Liver (tissue), 9 donors: Measurements from ENCODE around the gene ZNF778. TPM values are rescaled to one million over a fixed set of nuclear protein-coding genes. Genes with fewer than 3 reads are reported as not detected.

Source experiments
- DNase-seq: peaks from one replicate; pipeline ENCODE4 v3.0.0-alpha.2; 2017; ENCODE audit warnings: low spot score
- H3K27ac ChIP-seq, 2 donors: one replicate each; pipeline ENCODE4 v1.7.0; 2013; ENCODE audit warnings: inconsistent platforms in 2 of 2, low read length in 2 of 2, control low read depth in 1 of 2, low read depth in 1 of 2, mild to moderate bottlenecking in 1 of 2
- H3K27me3 ChIP-seq, 4 donors: one replicate each; pipeline versions ENCODE4 v1.6.1 to v1.7.0; 2013; ENCODE audit warnings: low read length in 3 of 4, inconsistent platforms in 1 of 4, mild to moderate bottlenecking in 1 of 4, moderate library complexity in 1 of 4; ENCODE audit not compliant: control insufficient read depth in 4 of 4, insufficient read depth in 4 of 4
- H3K36me3 ChIP-seq, 4 donors: one replicate each; pipeline versions ENCODE4 v1.6.1 to v1.7.0; 2013; ENCODE audit warnings: low read length in 3 of 4, mild to moderate bottlenecking in 3 of 4, low read depth in 1 of 4, moderate library complexity in 1 of 4; ENCODE audit not compliant: control insufficient read depth in 4 of 4, insufficient read depth in 3 of 4
- H3K4me1 ChIP-seq, 4 donors: one replicate each; pipeline versions ENCODE4 v1.6.1 to v1.7.0; 2013; ENCODE audit warnings: low read length in 3 of 4, mild to moderate bottlenecking in 3 of 4, moderate library complexity in 1 of 4; ENCODE audit not compliant: control insufficient read depth in 4 of 4, insufficient read depth in 4 of 4
- H3K4me3 ChIP-seq, 3 donors: one replicate each; pipeline versions ENCODE4 v1.6.1 to v1.7.0; 2013; ENCODE audit warnings: low read length in 3 of 3, control low read depth in 1 of 3, low read depth in 1 of 3, mild to moderate bottlenecking in 1 of 3
- H3K9ac ChIP-seq, 2 donors: one replicate each; pipeline ENCODE4 v1.7.0; 2013; ENCODE audit warnings: low read length in 2 of 2, mild to moderate bottlenecking in 2 of 2, moderate library complexity in 2 of 2, control low read depth in 1 of 2, low read depth in 1 of 2
- H3K9me3 ChIP-seq, 4 donors: one replicate each; pipeline versions ENCODE4 v1.6.1 to v1.7.0; 2013; ENCODE audit warnings: low read length in 3 of 4; ENCODE audit not compliant: control insufficient read depth in 4 of 4
- CTCF ChIP-seq: fragments of 150-350 bp; IDR thresholded peaks from 2 replicates; pipeline ENCODE4 v1.5.1; 2017; ENCODE audit warnings: improper control_type of control experiment, low read depth, low read length; ENCODE audit not compliant: missing input control
- EGR1 ChIP-seq, 2 donors: IDR thresholded peaks; 2 replicates each; pipeline ENCODE4 v1.6.1; 2016 to 2018; ENCODE audit warnings: antibody characterized with exemption in 2 of 2, low read depth in 2 of 2
- FOXA1 ChIP-seq: IDR thresholded peaks from 2 replicates; pipeline ENCODE4 v1.6.1; 2016; ENCODE audit warnings: antibody characterized with exemption
- FOXA2 ChIP-seq: IDR thresholded peaks from 2 replicates; pipeline ENCODE4 v1.6.1; 2016; ENCODE audit warnings: antibody characterized with exemption
- GABPA ChIP-seq, 2 donors: IDR thresholded peaks in 1 of 2; conservative IDR thresholded peaks in 1 of 2; 2 replicates each; pipeline ENCODE4 v1.6.1; 2016; ENCODE audit warnings: antibody characterized with exemption in 2 of 2, mild to moderate bottlenecking in 1 of 2, moderate library complexity in 1 of 2
- HNF4A ChIP-seq, 2 donors: conservative IDR thresholded peaks; 2 replicates each; pipeline ENCODE4 v1.6.1; 2016; ENCODE audit warnings: antibody characterized with exemption in 2 of 2, mild to moderate bottlenecking in 2 of 2
- HNF4G ChIP-seq: IDR thresholded peaks from 2 replicates; pipeline ENCODE4 v1.6.1; 2016; ENCODE audit warnings: antibody characterized with exemption
- JUND ChIP-seq, 2 donors: IDR thresholded peaks; 2 replicates each; pipeline ENCODE4 v1.6.1; 2016; ENCODE audit warnings: antibody characterized with exemption in 2 of 2
- NR2F2 ChIP-seq: IDR thresholded peaks from 2 replicates; pipeline ENCODE4 v1.6.1; 2016; ENCODE audit warnings: antibody characterized with exemption
- RAD21 ChIP-seq, 2 donors: IDR thresholded peaks; 2 replicates each; pipeline ENCODE4 v1.6.1; 2016; ENCODE audit warnings: antibody characterized with exemption in 2 of 2, mild to moderate bottlenecking in 2 of 2
- REST ChIP-seq: IDR thresholded peaks from 2 replicates; pipeline ENCODE4 v1.6.1; 2016; ENCODE audit warnings: antibody characterized with exemption, mild to moderate bottlenecking
- RXRA ChIP-seq, 2 donors: IDR thresholded peaks; 2 replicates each; pipeline ENCODE4 v1.6.1; 2017 to 2018; ENCODE audit warnings: antibody characterized with exemption in 2 of 2, mild to moderate bottlenecking in 1 of 2
- SP1 ChIP-seq: IDR thresholded peaks from 2 replicates; pipeline ENCODE4 v1.6.1; 2018; ENCODE audit warnings: antibody characterized with exemption, mild to moderate bottlenecking
- TAF1 ChIP-seq: conservative IDR thresholded peaks from 2 replicates; pipeline ENCODE4 v1.6.1; 2016; ENCODE audit warnings: antibody characterized with exemption, mild to moderate bottlenecking
- YY1 ChIP-seq: IDR thresholded peaks from 2 replicates; pipeline ENCODE4 v1.6.1; 2016; ENCODE audit warnings: antibody characterized with exemption, mild to moderate bottlenecking
- ZBTB33 ChIP-seq: IDR thresholded peaks from 2 replicates; pipeline ENCODE4 v1.6.1; 2016; ENCODE audit warnings: antibody characterized with exemption
- WGBS: extraction: QIAGEN DNeasy Blood & Tissue Kit; methylation state at CpG from one replicate; pipeline ENCODE4 v1.1.7; 2013; 5-methylcytosine and 5-hydroxymethylcytosine counted together
- polyA plus RNA-seq, 2 donors: library from polyadenylated mRNA; stranded (reverse) in 1 of 2; unstranded in 1 of 2; fragments of 200-250 nt in 1 of 2; fragments of >200 nt in 1 of 2; fragmentation: Nextera tagmentation in 1 of 2; extraction: Ambion mirVana in 1 of 2; gene quantifications; one replicate each; pipeline versions ENCODE4 v1.2.1 to v1.2.3, GENCODE V29; 2013 to 2015
- total RNA-seq, 2 donors: library from RNA; depleted of rRNA; stranded (reverse); fragments of >200 nt; gene quantifications; one replicate each; pipeline ENCODE4 v1.2.3, GENCODE V29; 2014
- TF ChIP-seq, protein P1 (sequence below): IDR thresholded peaks from 2 replicates; pipeline ENCODE4 v1.6.1; 2016; ENCODE audit warnings: antibody characterized with exemption
- TF ChIP-seq, protein P2 (sequence below): IDR thresholded peaks from 2 replicates; pipeline ENCODE4 v1.6.1; 2016; ENCODE audit warnings: antibody characterized with exemption
- donor health status: healthy.
- donor health status: healthy.
- donor health status: healthy.
- donor health status: healthy.
- donor health status: healthy.

ZNF778 gene
- total and polyA plus RNA-seq, 4 donors: 0.75 to 9.2 (median 4.2) TPM

- H3K4me1 ChIP-seq: peaks cover 2 to 18% (median 9%) of the 10 kb centered on the region in 4 donors
- H3K36me3 ChIP-seq: no peaks in the 10 kb centered on the region
- H3K9me3 ChIP-seq: no peaks in the 10 kb centered on the region
- WGBS: 94% methylated on average over 10 of the region's 10 CpGs
- no peaks in the 10 kb centered on the region for H3K27me3 ChIP-seq
- H3K9ac ChIP-seq: no peak overlapping the region
- DNase-seq: no peak
- no peak for TF ChIP-seq REST
- TF ChIP-seq, protein P1, sequence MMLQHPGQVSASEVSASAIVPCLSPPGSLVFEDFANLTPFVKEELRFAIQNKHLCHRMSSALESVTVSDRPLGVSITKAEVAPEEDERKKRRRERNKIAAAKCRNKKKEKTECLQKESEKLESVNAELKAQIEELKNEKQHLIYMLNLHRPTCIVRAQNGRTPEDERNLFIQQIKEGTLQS: no peak
- no peak for TF ChIP-seq FOXA1
- no peak for TF ChIP-seq NR2F2
- TF ChIP-seq SP1: no peak
- TF ChIP-seq, protein P2, sequence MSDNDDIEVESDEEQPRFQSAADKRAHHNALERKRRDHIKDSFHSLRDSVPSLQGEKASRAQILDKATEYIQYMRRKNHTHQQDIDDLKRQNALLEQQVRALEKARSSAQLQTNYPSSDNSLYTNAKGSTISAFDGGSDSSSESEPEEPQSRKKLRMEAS: no peak
- no peak for TF ChIP-seq YY1
- no peak overlapping the region for H3K27ac ChIP-seq
- no peak overlapping the region for H3K4me3 ChIP-seq
Observed at GRCh38 chr16:89253548-89254287, 36.2 kb downstream of the ZNF778 start.

- peak overlapping the region; percentile 34 to 66 (median 50) for H3K4me3 ChIP-seq
- H3K9ac ChIP-seq: peak overlapping the region in 1 of 2 donors; percentile 65
- 7% methylated on average over 57 of the region's 57 CpGs for WGBS
- TF ChIP-seq HNF4A (conservative IDR thresholded peaks at IDR 0.05): peak; percentile 59 to 61
- peak; percentile 58 for TF ChIP-seq NR2F2
- peak; percentile 37 for TF ChIP-seq REST
- no peak for TF ChIP-seq FOXA2
- peak in 1 of 2 donors; percentile 70 for TF ChIP-seq GABPA (IDR thresholded peaks at IDR 0.05 in 1 of 2, conservative IDR thresholded peaks at IDR 0.05 in 1 of 2)
- TF ChIP-seq EGR1 (IDR thresholded peaks at IDR 0.05; ENCODE audit: low read depth in 2 of 2): no peak
- TF ChIP-seq YY1: peak; percentile 84
- TF ChIP-seq SP1: peak; percentile 47
- no peak for TF ChIP-seq FOXA1
- no peak for TF ChIP-seq HNF4G
- TF ChIP-seq RXRA (IDR thresholded peaks at IDR 0.05): peak; percentile 29 to 45
- no peak for TF ChIP-seq ZBTB33
- TF ChIP-seq, protein P1: no peak
- TF ChIP-seq JUND (IDR thresholded peaks at IDR 0.05): peak in 1 of 2 donors; percentile 12
- TF ChIP-seq CTCF: no peak
- TF ChIP-seq, protein P2: peak; percentile 57
- no peak for TF ChIP-seq RAD21 (IDR thresholded peaks at IDR 0.05)
- TF ChIP-seq TAF1: peak; percentile 49
- H3K36me3 ChIP-seq: no peaks in the 10 kb centered on the region
- peak overlapping the region; percentile 68 to 80 for H3K27ac ChIP-seq
- H3K27me3 ChIP-seq: no peaks in the 10 kb centered on the region
- no peaks in the 10 kb centered on the region for H3K9me3 ChIP-seq
- no peak for DNase-seq
- peaks cover 7 to 23% (median 12%) of the 10 kb centered on the region in 4 donors for H3K4me1 ChIP-seq
Observed at GRCh38 chr16:89256651-89257254, 39.2 kb downstream of the ZNF778 start.
